ENCODE measurements around the gene FBXL19.
A peak's percentile ranks its signal among the peaks of the same experiment; 100 is the strongest.

FBXL19 gene

DNA sequence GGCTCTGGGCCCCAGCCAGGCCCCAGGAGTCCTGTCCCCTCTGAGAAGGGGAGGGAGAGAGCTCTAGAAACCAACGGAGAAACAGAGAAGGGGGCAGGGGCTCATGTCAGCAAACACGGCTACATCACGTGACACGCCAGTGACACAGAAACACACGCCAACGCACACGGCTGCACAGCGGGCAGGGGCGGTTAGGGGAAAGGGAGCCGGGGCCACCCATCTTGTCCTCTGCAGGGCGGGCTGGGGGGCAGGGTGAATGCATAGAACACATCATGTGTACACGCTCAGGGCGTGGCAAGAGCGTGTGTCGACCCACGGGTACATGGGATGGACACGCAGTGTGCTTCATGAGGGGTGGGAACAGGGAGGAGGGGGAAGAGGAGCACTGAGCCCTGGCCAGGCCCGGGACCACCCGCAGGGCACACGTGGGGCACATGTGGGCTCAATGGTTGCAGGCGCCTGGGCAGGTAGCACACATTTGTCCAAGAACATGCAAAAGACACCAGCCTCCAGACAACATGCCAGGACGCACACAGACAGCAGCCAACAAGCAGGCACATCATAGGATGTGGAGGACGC lies 66.2 kb downstream of the FBXL19 start:
- no peak for DNase-seq (ENCODE audit: low read depth)

DNA sequence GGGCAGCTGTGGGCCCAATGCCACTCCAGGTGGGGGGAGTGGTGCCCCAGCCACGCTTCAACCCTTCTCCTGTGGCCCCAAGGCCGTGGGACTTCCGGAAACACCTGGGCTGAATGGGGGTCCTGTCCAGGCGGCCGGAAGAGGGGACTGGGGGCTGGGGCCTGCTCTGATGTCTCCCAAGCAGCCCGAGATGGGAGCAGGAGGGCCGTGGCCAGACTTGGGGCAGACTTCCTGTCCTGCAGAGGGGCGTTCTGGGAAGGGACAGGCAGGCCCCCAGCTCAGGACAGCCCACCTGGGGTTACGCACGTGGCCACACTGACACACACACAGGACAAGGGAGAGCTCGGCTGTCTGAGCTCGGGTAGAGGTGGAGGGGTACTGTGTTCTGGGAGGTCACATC lies 66.7 kb downstream of the FBXL19 start:
- DNase-seq (ENCODE audit: low read depth), result no peak

DNA sequence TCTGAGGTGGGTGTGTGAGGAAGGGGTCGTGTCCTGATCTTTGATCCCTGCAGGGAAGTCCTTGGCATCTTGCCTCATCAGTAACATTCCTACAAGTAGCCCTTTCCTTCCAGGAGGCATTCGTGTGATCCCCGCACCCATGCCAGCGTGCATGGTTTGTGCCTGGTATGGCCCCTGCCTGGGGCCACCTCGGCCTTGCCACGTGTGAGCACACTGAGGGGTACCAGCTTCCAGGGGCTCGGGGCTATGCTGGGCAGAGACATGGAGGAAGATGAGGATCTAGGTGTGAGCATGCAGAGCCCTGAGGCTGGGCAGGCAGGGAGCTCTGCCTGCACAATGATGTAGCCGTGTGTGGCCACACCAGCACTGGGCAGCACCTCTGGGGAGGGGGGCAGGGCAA lies 67.7 kb downstream of the FBXL19 start:
- no peak for DNase-seq (ENCODE audit: low read depth)

DNA sequence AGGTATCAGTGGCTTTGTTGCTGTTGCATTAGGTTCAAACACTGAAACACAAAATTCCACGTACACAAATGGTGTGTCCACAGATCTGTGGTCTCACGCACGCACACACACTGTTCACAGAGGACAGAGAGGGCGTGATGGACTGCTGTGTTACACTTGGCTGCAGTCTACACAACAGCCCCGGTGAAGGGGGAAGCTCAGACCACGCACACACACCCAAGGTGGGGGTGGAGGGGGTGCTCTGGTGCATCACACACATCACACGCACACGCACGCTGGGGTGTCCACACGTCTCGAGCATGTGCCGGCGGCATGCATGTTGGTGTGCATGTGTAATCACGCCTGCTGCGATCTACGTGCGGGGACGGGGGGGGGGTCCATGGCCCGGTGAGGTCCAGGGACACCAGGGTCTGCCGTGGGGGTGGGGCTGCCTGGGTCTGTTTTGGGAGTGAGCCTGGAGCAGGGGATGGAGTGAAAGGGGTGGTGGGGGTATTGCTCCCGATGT lies 69.0 kb downstream of the FBXL19 start:
- no peak for DNase-seq (ENCODE audit: low read depth)

DNA sequence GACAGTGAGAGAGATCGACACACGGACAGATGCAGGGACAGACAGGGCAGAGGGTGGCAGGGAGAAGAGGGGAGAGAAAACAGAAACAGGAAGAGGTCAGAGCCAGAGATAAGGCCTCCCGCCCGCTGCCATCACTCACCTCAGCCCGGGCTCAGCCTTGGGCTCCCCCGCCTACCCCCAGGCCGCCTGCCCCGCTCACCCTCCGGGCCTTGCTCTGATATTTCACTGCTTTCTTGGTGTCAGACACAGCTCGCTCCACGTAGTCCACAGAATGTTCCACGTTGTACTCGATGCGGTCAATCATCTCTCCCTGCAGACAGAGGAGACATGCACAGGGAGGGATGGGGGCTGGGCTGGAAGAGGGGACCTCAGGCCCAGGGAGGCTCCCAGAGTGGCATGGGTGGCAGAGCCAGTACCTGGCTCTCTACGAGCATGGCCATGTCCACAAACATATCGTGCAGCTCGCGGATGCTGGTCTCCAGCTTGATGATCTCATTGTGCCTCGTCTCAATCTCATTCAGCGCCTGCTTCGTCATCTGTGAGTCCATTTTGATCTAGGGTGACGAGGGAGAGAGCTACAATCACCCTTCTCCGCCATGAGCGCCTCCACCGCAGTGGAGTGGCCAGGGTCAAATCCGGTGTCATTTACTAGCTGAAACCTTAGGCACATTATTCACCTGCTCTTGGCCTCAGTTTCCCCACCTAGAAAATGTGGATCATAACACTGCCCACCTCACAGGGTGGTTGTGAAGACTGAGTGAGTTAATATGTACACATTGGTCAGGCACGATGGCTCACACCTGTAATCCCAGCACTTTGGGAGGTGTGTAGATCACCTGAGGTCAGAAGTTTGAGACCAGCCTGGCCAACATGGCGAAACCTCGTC lies 69.8 kb downstream of the FBXL19 start:
- DNase-seq (ENCODE audit: low read depth), result no peak

DNA sequence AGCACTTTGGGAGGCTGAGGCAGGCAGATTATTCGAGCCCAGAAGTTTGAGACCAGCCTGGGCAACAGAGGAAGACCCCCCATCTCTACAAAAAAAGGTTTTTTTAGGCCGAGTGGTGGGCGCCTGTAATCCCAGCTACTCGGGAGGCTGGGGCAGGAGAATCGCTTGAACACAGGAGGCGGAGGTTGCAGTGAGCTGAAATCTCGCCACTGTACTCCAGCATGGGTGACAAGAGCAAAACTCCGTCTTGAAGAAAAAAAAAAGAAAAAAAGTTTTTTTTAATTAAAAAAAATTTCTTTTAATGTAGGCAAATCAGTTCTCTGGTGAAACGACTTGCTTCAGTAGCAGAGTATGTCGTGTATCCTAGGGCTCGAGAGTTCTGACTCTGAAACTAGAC lies 72.6 kb downstream of the FBXL19 start:
- DNase-seq (ENCODE audit: low read depth), result no peak

DNA sequence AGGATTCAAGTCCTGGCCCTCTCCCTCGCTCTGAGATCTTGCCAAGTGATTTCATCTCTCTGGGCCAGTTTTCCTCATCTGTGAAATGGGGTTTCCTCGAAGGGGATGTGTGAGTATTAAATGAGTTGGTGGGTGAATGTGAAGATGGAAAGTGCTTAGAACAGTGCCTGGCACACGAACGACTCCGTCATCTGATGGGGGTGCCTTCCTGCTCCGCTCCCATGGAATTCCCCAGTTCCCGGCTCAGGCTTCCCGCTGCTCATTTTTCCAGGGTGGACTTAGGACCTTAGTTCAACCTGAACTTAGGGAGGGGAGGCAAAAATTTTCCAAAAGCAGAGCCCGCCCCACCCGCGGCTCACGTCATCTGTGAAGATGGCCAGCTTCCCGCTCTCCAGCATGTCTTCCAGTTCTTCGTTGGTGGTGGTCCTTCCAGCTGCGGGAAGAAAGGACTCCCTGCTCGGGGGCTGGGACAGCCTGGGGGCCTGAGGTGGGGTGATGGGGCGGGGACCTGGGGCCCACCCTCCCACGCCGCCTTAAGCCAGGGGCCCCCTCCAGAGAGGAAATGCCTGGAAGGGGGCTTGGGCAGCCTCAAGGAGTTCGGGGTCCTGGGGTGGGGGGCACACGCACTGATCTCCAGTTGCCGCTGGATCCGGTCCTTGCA lies 73.1 kb downstream of the FBXL19 start:
- DNase-seq (ENCODE audit: low read depth), result no peak

DNA sequence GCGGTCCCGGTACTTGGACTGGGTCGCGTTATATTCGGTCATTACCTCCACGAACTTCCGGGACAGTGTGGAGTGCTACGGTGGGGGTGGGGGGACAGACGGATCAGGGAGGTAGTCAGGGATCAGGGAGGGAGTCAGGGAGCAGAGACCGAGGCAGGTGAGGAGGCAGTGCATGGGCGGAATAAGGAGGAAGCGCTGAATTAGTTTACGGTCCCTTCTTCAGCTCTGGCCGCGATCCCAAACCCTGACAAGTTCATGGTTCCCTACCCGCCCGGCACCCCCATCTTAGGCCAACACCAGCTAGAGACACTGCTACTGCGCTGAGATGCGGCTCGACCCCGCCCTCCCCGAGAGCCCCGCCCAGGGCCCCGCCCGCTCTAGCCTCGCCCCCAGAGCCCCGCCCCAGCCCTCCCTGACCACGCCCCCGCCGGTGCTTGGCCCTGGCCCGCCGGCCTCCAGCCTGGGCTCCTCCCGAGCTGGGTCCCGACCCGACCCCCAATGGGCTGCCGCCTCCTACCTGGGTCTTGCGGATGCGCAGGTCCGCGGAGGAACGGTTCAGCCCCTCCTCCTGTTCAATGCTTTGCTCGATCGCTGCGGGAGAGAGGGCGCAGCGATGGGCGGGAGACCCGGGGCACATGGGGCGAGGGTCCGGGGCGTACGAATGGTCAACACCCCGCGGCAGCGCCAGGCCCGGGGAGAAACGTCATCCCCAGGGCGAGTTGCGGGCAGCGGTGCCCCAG lies 73.8 kb downstream of the FBXL19 start:
- peak; percentile 68 for DNase-seq (ENCODE audit: low read depth)

DNA sequence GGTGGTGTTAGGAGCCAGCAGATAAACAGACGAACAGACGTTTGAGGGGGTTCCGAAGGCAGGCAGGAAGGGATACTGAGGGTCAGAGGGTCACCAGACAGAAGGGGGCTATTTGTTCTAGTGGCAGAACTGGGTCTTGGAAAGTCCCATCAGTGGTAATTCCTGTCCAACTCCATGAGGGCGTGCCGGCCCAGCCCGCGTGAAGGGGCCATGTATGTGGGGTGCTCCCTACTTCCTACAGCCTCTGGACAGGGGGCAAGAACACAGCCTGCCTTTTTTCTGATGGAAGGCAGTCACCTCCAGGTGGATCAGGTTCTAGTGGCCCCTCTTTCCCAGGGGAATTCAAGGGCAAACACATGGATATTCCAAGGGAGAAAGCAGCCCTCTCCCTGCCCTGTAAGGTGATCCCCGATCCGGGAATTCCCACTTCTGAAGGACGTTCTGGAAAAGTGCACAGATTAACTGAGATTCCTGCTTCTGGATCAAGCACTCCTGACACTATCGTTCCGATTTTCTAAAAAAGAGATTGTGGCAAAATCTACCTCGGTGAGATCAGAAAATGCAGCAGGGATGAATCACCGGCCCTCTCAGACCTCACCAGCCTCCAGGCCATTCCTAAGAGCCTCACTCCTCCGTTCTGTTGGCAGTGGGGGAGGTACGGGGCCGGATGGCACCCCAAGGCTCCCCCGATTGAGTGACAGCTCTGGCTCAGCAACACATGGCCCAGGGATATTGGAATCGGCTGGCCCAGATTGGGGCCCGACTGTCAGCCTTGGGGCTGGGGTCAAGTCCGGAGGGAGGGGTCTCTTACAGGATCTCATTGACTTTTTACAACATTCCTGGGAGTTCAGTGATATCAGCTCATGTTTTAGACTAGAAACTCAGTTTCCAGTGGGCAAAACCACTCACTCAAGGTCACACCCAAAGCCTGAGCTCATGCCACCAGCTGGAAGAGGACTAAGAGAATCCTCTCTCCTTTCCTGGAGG lies 74.6 kb downstream of the FBXL19 start:
- no peak for DNase-seq (ENCODE audit: low read depth)
